Measurements from ENCODE around the gene CSGALNACT2. TPM values are rescaled to one million over a fixed set of nuclear protein-coding genes. Genes with fewer than 3 reads are reported as not detected.
"Not testable (repeated sequence)": the region's sequence is repeated elsewhere in the genome, so short reads cannot be mapped to it uniquely, and the experiment has no call there.

Gene CSGALNACT2
- total and polyA plus RNA-seq, 4 donors, result 4.1 to 11.0 (median 6.1) TPM

DNA sequence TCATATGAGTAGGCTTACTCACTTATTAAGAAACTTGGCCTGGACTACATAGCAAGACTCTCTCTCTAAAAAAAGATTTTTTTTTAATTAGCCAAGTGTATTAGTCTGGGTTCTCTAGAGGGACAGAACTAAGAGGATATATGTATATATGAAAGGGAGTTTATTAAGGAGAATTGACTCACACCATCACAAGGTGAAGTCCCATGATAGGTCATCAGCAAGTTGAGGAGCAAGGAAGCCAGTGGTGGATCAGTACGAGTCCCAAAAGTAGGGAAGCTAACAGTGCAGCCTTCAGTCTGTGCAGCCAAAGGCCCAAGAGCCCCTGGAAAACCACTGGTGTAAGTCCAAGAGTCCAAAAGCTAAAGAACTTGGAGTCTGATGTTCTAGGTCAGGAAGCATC, 7.7 kb downstream of the CSGALNACT2 start:
- H3K9ac ChIP-seq (ENCODE audit: low read depth in 1 of 2, low read length in 2 of 2); H3K4me3 ChIP-seq (ENCODE audit: low read depth in 1 of 3, low read length in 3 of 3); DNase-seq (ENCODE audit: low spot score); H3K4me1 ChIP-seq (ENCODE audit: control insufficient read depth in 4 of 4, insufficient read depth in 4 of 4, low read length in 3 of 4); H3K36me3 ChIP-seq (ENCODE audit: control insufficient read depth in 4 of 4, insufficient read depth in 3 of 4, low read depth in 1 of 4, low read length in 3 of 4); H3K27ac ChIP-seq (ENCODE audit: low read depth in 1 of 2, low read length in 2 of 2); H3K27me3 ChIP-seq (ENCODE audit: control insufficient read depth in 4 of 4, insufficient read depth in 4 of 4, low read length in 3 of 4); H3K9me3 ChIP-seq (ENCODE audit: control insufficient read depth in 4 of 4, low read length in 3 of 4): not testable (repeated sequence)
- WGBS, result 93% methylated on average over 1 of the region's 1 CpG

DNA sequence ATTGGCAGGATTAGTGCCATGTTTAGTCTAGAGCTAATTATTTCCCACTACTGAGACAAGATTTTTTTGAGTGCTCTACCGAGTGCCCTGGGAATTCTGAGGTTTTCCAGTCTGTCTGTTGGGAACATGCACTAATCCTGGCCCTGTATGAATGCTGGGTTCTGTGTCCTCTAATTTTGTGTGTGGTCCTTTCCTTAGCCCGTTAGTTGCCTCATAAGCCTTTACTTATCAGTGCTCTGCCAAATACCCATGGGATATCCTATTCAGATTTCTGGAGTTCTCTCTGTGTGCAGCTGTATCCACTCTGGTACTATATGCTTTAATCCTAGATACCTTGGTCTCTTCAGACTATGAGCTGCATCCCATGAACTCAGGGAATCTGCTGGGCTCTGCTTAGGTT, 13.1 kb downstream of the CSGALNACT2 start:
- H3K9me3 ChIP-seq (ENCODE audit: control insufficient read depth in 4 of 4, low read length in 3 of 4), result no peaks in the 10 kb centered on the region
- H3K4me1 ChIP-seq (ENCODE audit: control insufficient read depth in 4 of 4, insufficient read depth in 4 of 4, low read length in 3 of 4), result no peaks in the 10 kb centered on the region
- WGBS, result 71% methylated on average over 2 of the region's 2 CpGs
- no peak for TF ChIP-seq TAF1 (conservative IDR thresholded peaks at IDR 0.05)
- H3K4me3 ChIP-seq (ENCODE audit: low read depth in 1 of 3, low read length in 3 of 3), result no peak overlapping the region
- H3K27me3 ChIP-seq (ENCODE audit: control insufficient read depth in 4 of 4, insufficient read depth in 4 of 4, low read length in 3 of 4), result no peaks in the 10 kb centered on the region
- H3K36me3 ChIP-seq (ENCODE audit: control insufficient read depth in 4 of 4, insufficient read depth in 3 of 4, low read depth in 1 of 4, low read length in 3 of 4), result no peaks in the 10 kb centered on the region
- no peak overlapping the region for H3K9ac ChIP-seq (ENCODE audit: low read depth in 1 of 2, low read length in 2 of 2)
- H3K27ac ChIP-seq (ENCODE audit: low read depth in 1 of 2, low read length in 2 of 2), result no peak overlapping the region
- no peak for DNase-seq (ENCODE audit: low spot score)

DNA sequence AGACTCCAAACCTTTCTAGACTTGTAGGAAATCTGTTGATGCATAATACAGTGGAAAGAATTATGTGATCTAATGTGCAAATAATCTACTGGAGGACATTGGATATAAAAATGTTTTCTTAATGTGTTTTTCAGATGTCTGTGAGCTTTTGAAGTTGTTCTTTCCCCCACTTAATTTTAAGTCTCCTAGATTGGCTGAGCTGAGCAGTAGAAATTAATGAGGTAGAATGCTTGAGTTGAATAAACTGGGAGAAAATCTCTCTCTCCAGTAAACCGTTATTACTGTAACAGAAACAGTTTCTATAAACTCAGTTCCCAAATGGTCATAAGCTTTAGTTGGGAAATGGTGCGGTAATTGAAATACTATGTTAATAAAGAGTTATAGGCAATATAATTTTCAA, 15.7 kb downstream of the CSGALNACT2 start:
- Histone ChIP-seq H3K9me3 (ENCODE audit: control insufficient read depth in 4 of 4, low read length in 3 of 4) (no peaks in the 10 kb centered on the region), H3K27ac (ENCODE audit: low read depth in 1 of 2, low read length in 2 of 2) (no peak overlapping the region), H3K27me3 (ENCODE audit: control insufficient read depth in 4 of 4, insufficient read depth in 4 of 4, low read length in 3 of 4) (no peaks in the 10 kb centered on the region), H3K36me3 (ENCODE audit: control insufficient read depth in 4 of 4, insufficient read depth in 3 of 4, low read depth in 1 of 4, low read length in 3 of 4) (no peaks in the 10 kb centered on the region), H3K4me1 (ENCODE audit: control insufficient read depth in 4 of 4, insufficient read depth in 4 of 4, low read length in 3 of 4) (no peaks in the 10 kb centered on the region), H3K4me3 (ENCODE audit: low read depth in 1 of 3, low read length in 3 of 3) (no peak overlapping the region), H3K9ac (ENCODE audit: low read depth in 1 of 2, low read length in 2 of 2) (no peak overlapping the region)
- no peak for DNase-seq (ENCODE audit: low spot score)
- WGBS, result 92% methylated on average over 2 of the region's 2 CpGs
- TF ChIP-seq GABPA (IDR thresholded peaks at IDR 0.05 in 1 of 2, conservative IDR thresholded peaks at IDR 0.05 in 1 of 2) (no peak), HNF4A (conservative IDR thresholded peaks at IDR 0.05) (no peak), JUND (IDR thresholded peaks at IDR 0.05) (no peak), TAF1 (conservative IDR thresholded peaks at IDR 0.05) (no peak), FOXA1 (IDR thresholded peaks at IDR 0.05) (no peak), SP1 (IDR thresholded peaks at IDR 0.05) (no peak), NR2F2 (IDR thresholded peaks at IDR 0.05) (no peak), RAD21 (IDR thresholded peaks at IDR 0.05) (no peak), REST (IDR thresholded peaks at IDR 0.05) (no peak), HNF4G (IDR thresholded peaks at IDR 0.05) (no peak), ZBTB33 (IDR thresholded peaks at IDR 0.05) (no peak), EGR1 (IDR thresholded peaks at IDR 0.05; ENCODE audit: low read depth in 2 of 2) (no peak), RXRA (IDR thresholded peaks at IDR 0.05) (no peak), FOXA2 (IDR thresholded peaks at IDR 0.05) (no peak), ATF3 (IDR thresholded peaks at IDR 0.05) (no peak), YY1 (IDR thresholded peaks at IDR 0.05) (no peak)
- TF ChIP-seq, protein P1, sequence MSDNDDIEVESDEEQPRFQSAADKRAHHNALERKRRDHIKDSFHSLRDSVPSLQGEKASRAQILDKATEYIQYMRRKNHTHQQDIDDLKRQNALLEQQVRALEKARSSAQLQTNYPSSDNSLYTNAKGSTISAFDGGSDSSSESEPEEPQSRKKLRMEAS (IDR thresholded peaks at IDR 0.05), result no peak
- TF ChIP-seq, protein P2, sequence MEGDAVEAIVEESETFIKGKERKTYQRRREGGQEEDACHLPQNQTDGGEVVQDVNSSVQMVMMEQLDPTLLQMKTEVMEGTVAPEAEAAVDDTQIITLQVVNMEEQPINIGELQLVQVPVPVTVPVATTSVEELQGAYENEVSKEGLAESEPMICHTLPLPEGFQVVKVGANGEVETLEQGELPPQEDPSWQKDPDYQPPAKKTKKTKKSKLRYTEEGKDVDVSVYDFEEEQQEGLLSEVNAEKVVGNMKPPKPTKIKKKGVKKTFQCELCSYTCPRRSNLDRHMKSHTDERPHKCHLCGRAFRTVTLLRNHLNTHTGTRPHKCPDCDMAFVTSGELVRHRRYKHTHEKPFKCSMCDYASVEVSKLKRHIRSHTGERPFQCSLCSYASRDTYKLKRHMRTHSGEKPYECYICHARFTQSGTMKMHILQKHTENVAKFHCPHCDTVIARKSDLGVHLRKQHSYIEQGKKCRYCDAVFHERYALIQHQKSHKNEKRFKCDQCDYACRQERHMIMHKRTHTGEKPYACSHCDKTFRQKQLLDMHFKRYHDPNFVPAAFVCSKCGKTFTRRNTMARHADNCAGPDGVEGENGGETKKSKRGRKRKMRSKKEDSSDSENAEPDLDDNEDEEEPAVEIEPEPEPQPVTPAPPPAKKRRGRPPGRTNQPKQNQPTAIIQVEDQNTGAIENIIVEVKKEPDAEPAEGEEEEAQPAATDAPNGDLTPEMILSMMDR (IDR thresholded peaks at IDR 0.05; ENCODE audit: low read depth, low read length, missing input control), result no peak
